Limb (tissue), 2 donors: ENCODE results near the gene ZFX.
"Not testable (repeated sequence)": the region's sequence is repeated elsewhere in the genome, so short reads cannot be mapped to it uniquely, and the experiment has no call there.

Source experiments
- DNase-seq, 2 donors: peaks; one replicate each; pipeline ENCODE4 v3.0.0-alpha.2; 2016; ENCODE audit errors: extremely low spot score in 2 of 2

The ZFX gene

GRCh38 chrX:24151513-24151912 is 2.0 kb downstream of the ZFX start:
- DNase-seq, result no peak

GRCh38 chrX:24153178-24153795 is 3.8 kb downstream of the ZFX start:
- DNase-seq, result no peak

GRCh38 chrX:24153796-24154189 is 4.3 kb downstream of the ZFX start:
- DNase-seq, result no peak

GRCh38 chrX:24154490-24155034 is 5.0 kb downstream of the ZFX start:
- DNase-seq, result no peak

GRCh38 chrX:24155747-24156146 is 6.2 kb downstream of the ZFX start:
- DNase-seq, result not testable (repeated sequence)

- no peak for DNase-seq
Observed at GRCh38 chrX:24156177-24156576, 6.6 kb downstream of the ZFX start.

- no peak for DNase-seq
Observed at GRCh38 chrX:24158881-24159280, 9.4 kb downstream of the ZFX start.

GRCh38 chrX:24166078-24166477 is 16.5 kb downstream of the ZFX start:
- DNase-seq, result no peak

- DNase-seq, result no peak
Observed at GRCh38 chrX:24167719-24168472, 18.4 kb downstream of the ZFX start.

- no peak for DNase-seq
Observed at GRCh38 chrX:24168807-24169206, 19.3 kb downstream of the ZFX start.

GRCh38 chrX:24169211-24169610 is 19.7 kb downstream of the ZFX start:
- no peak for DNase-seq

- DNase-seq, result no peak
Observed at GRCh38 chrX:24173115-24173847, 23.8 kb downstream of the ZFX start.

GRCh38 chrX:24175276-24175675 is 25.7 kb downstream of the ZFX start:
- DNase-seq, result no peak

- DNase-seq, result no peak
Observed at GRCh38 chrX:24178441-24178840, 28.9 kb downstream of the ZFX start.

- no peak for DNase-seq
Observed at GRCh38 chrX:24184018-24184417, 34.5 kb downstream of the ZFX start.

- DNase-seq, result no peak
Observed at GRCh38 chrX:24186483-24186882, 37.0 kb downstream of the ZFX start.

- no peak for DNase-seq
Observed at GRCh38 chrX:24186986-24187385, 37.5 kb downstream of the ZFX start.

GRCh38 chrX:24189490-24189889 is 40.0 kb downstream of the ZFX start:
- DNase-seq, result no peak

GRCh38 chrX:24190500-24191156 is 41.1 kb downstream of the ZFX start:
- no peak for DNase-seq

GRCh38 chrX:24196509-24196908 is 47.0 kb downstream of the ZFX start:
- DNase-seq, result no peak

GRCh38 chrX:24198101-24198500 is 48.6 kb downstream of the ZFX start:
- DNase-seq, result no peak

- no peak for DNase-seq
Observed at GRCh38 chrX:24200133-24200532, 50.6 kb downstream of the ZFX start.
